ENCODE results near the gene BMPR1B. TPM values are rescaled to one million over a fixed set of nuclear protein-coding genes. Genes with fewer than 3 reads are reported as not detected.

BMPR1B gene
- total RNA-seq, 3 donors from 2014 or later, result 0.64 to 7.2 (median 2.0) TPM

DNA sequence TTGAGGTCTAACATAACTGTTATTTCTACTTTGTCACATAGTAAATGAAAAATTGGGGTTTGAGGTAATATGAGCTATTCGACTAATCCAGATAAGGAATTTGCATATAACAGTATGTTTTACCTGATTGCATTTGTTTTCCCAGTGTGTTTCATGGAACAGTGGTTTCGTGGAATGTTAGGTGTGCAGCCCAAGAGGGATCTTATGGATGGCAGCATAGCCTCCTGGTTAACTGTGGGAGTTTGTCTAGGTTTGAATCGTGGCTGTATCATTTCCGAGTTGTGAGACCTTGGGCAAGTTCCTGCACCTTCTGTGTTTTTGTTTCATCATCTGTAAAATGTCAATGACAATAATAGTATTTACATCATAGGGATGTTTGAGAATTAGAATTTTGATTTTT lies 7.9 kb downstream of the BMPR1B start:
- DNase-seq (ENCODE audit: low spot score in 2 of 2), result no peak
- Histone ChIP-seq H3K4me1 (no peaks in the 10 kb centered on the region), H3K27me3 (no peaks in the 10 kb centered on the region), H3K9me3 (no peaks in the 10 kb centered on the region), H3K4me3 (no peak overlapping the region), H3K27ac (no peak overlapping the region), H3K36me3 (no peaks in the 10 kb centered on the region)
- intact Hi-C loops (cut with DNase I; ENCODE audit: low total_unique reads), result no loop called here
- TF ChIP-seq, protein P1, sequence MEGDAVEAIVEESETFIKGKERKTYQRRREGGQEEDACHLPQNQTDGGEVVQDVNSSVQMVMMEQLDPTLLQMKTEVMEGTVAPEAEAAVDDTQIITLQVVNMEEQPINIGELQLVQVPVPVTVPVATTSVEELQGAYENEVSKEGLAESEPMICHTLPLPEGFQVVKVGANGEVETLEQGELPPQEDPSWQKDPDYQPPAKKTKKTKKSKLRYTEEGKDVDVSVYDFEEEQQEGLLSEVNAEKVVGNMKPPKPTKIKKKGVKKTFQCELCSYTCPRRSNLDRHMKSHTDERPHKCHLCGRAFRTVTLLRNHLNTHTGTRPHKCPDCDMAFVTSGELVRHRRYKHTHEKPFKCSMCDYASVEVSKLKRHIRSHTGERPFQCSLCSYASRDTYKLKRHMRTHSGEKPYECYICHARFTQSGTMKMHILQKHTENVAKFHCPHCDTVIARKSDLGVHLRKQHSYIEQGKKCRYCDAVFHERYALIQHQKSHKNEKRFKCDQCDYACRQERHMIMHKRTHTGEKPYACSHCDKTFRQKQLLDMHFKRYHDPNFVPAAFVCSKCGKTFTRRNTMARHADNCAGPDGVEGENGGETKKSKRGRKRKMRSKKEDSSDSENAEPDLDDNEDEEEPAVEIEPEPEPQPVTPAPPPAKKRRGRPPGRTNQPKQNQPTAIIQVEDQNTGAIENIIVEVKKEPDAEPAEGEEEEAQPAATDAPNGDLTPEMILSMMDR (IDR thresholded peaks at IDR 0.05), result no peak
- TF ChIP-seq POLR2A (IDR thresholded peaks at IDR 0.05) (no peak), POLR2AphosphoS5 (IDR thresholded peaks at IDR 0.05) (no peak)

DNA sequence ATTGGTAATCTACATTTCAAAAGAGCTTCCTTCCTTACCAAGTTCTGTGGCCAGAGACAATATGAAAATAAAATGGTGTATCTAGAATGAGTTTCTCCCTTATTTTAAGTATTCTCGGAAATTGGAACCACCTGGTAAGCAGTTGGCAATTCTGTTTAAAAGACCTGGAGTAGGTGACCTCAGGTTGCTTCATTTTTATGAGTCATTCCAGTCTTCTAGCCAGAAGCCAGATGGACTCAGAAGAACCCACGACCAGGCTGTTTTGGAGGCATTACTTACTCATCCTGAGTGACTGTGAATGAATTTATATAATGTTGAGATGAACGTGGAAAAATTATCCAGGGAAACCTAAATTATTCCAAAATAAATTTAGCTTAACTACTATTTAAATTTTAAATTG lies 9.1 kb downstream of the BMPR1B start:
- Histone ChIP-seq H3K27ac (no peak overlapping the region), H3K4me3 (no peak overlapping the region), H3K9me3 (no peaks in the 10 kb centered on the region), H3K36me3 (no peaks in the 10 kb centered on the region), H3K27me3 (no peaks in the 10 kb centered on the region), H3K4me1 (no peaks in the 10 kb centered on the region)
- DNase-seq (ENCODE audit: low spot score in 2 of 2), result no peak
- no peak for TF ChIP-seq POLR2AphosphoS5 (IDR thresholded peaks at IDR 0.05)
- TF ChIP-seq, protein P1 (IDR thresholded peaks at IDR 0.05), result no peak
- TF ChIP-seq POLR2A (IDR thresholded peaks at IDR 0.05), result no peak
- intact Hi-C loops (cut with DNase I; ENCODE audit: low total_unique reads), result no loop called here

DNA sequence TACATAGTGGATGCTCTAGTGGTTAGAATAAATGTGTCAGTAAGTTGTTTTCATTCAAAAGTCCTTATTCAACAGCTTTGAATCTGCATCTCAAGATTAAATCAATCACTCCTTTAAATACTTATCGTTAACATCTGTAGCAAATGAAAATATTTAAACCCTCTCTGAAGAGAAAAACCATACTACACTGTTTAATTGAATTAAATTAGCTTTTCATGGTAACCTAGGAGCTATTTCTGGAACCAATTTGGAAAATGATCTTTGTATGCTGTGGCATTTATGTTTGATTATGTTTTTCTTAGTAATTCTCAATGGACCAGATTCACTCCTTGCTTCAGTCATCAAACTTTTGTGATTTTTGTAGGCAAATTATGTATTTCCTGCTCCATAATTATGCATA lies 9.7 kb downstream of the BMPR1B start:
- TF ChIP-seq, protein P1 (IDR thresholded peaks at IDR 0.05), result no peak
- TF ChIP-seq POLR2A (IDR thresholded peaks at IDR 0.05) (no peak), POLR2AphosphoS5 (IDR thresholded peaks at IDR 0.05) (no peak)
- Histone ChIP-seq H3K36me3 (no peaks in the 10 kb centered on the region), H3K27me3 (no peaks in the 10 kb centered on the region), H3K27ac (no peak overlapping the region), H3K4me3 (no peak overlapping the region), H3K9me3 (no peaks in the 10 kb centered on the region), H3K4me1 (no peaks in the 10 kb centered on the region)
- intact Hi-C loops (cut with DNase I; ENCODE audit: low total_unique reads), result no loop called here
- DNase-seq (ENCODE audit: low spot score in 2 of 2), result no peak

DNA sequence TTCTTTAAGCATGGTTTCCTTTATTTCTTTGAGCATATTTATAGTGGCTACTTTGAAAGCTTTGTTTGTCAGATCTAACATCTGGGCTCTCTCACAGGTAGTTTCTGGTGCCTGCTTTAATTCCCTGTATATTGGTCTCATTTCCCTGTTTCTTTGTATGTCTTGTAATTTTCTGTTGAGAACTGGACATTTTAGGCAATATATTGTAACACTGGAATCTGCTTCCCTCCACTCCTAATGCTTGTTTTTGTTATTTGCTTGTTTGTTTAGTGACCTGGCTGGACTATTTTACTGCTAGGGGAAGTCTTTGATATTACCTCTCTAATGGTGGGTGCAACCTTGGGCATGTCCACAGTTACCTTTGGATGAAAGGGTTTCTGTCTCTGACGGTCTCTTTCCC lies 25.0 kb downstream of the BMPR1B start:
- peaks cover 0 to 14% of the 10 kb centered on the region in 2 donors for H3K9me3 ChIP-seq
- H3K27me3 ChIP-seq, result no peaks in the 10 kb centered on the region
- TF ChIP-seq POLR2A (IDR thresholded peaks at IDR 0.05) (no peak), POLR2AphosphoS5 (IDR thresholded peaks at IDR 0.05) (no peak)
- no peak overlapping the region for H3K27ac ChIP-seq
- intact Hi-C loops (cut with DNase I; ENCODE audit: low total_unique reads), result no loop called here
- no peak for DNase-seq (ENCODE audit: low spot score in 2 of 2)
- H3K36me3 ChIP-seq, result no peaks in the 10 kb centered on the region
- H3K4me3 ChIP-seq, result no peak overlapping the region
- H3K4me1 ChIP-seq, result no peaks in the 10 kb centered on the region

DNA sequence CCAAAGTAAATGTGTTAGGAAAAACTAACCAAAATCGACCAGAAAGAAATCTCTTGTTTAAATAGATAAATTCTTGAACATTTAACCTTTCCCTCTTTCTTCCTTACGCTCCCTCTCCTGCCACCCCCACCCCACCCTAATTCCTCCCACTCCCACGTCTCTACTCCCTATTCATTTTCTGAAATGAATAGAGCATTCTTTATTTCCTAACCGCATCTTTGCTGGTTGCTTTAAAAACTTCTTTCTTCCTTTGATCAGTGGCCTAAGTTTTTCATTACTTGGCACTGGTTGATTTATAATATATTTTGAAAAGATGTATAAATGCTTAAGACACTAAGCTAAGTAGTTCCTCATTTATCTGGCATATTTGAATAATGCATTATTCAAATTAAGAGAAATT lies 33.9 kb downstream of the BMPR1B start:
- no peak for DNase-seq (ENCODE audit: low spot score in 2 of 2)
- no peaks in the 10 kb centered on the region for H3K9me3 ChIP-seq
- H3K27ac ChIP-seq, result no peak overlapping the region
- no peak for TF ChIP-seq POLR2AphosphoS5 (IDR thresholded peaks at IDR 0.05)
- TF ChIP-seq POLR2A (IDR thresholded peaks at IDR 0.05), result no peak
- TF ChIP-seq, protein P1 (IDR thresholded peaks at IDR 0.05), result no peak
- H3K4me3 ChIP-seq, result no peak overlapping the region
- no peaks in the 10 kb centered on the region for H3K4me1 ChIP-seq
- intact Hi-C loops (cut with DNase I; ENCODE audit: low total_unique reads), result no loop called here
- H3K27me3 ChIP-seq, result no peaks in the 10 kb centered on the region
- H3K36me3 ChIP-seq, result no peaks in the 10 kb centered on the region

DNA sequence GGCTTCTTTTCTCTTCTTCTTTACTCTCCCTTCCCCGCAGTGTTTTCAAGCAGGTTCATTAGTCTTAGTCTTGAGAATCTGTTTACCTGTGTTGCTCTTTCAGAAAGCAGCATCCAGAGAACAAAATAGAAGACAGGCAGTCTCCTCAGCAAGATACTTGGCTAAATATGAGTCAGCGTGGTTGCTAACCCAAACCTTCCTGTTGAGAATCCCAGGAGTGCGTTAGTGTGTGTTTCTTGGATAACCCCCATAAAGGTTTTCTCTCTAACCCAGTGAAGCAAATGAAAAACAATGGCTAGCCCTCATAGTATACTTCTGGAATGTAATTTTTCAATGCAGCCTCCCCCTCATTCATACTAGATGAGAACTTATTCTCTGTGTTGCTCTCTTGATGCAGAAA lies 41.1 kb downstream of the BMPR1B start:
- Histone ChIP-seq H3K9me3 (no peaks in the 10 kb centered on the region), H3K36me3 (no peaks in the 10 kb centered on the region), H3K4me1 (no peaks in the 10 kb centered on the region), H3K4me3 (no peak overlapping the region), H3K27me3 (no peaks in the 10 kb centered on the region), H3K27ac (no peak overlapping the region)
- intact Hi-C loops (cut with DNase I; ENCODE audit: low total_unique reads), result no loop called here
- no peak for DNase-seq (ENCODE audit: low spot score in 2 of 2)
- TF ChIP-seq, protein P1 (IDR thresholded peaks at IDR 0.05), result no peak
- no peak for TF ChIP-seq POLR2AphosphoS5 (IDR thresholded peaks at IDR 0.05)
- no peak for TF ChIP-seq POLR2A (IDR thresholded peaks at IDR 0.05)
